A673 (cell line): ENCODE data around the gene SPATS2. TPM values are rescaled to one million over a fixed set of nuclear protein-coding genes. Genes with fewer than 3 reads are reported as not detected.
"Not testable (repeated sequence)": the region's sequence is repeated elsewhere in the genome, so short reads cannot be mapped to it uniquely, and the experiment has no call there.

Source experiments
- BruUV-seq: library from RNA; stranded (reverse); fragments of 400-500 nt; replicated peaks from 2 replicates; lab custom pipeline; 2021; lab: Mats Ljungman, UMichigan
- CTCF ChIA-PET: fragments of 300-600 bp; sonication (Branson Sonifier 250); formaldehyde crosslinking; loops from one replicate; lab custom pipeline; 2022; ENCODE audit warnings: antibody characterized with exemption; lab: Charles Lee
- POLR2A ChIA-PET: fragments of 300-600 bp; sonication (Branson Sonifier 250); formaldehyde crosslinking; loops from one replicate; lab custom pipeline; 2022; ENCODE audit warnings: antibody characterized with exemption; ENCODE audit not compliant: low non-redundant PET; lab: Charles Lee
- DNase-seq: peaks from one replicate; pipeline ENCODE4 v3.0.0-alpha.2; 2015; ENCODE audit warnings: low spot score
- H3K27ac ChIP-seq: fragments of 200-600 bp; sonication (generic); 2 replicates; pipeline ENCODE4 v1.5.1; 2016; ENCODE audit warnings: mixed run types, low read depth, mild to moderate bottlenecking, mixed read lengths, antibody characterized with exemption, low read length; ENCODE audit not compliant: poor library complexity, severe bottlenecking
- H3K27me3 ChIP-seq: fragments of 200-600 bp; sonication (generic); replicated peaks from 2 replicates; pipeline ENCODE4 v1.6.1; 2017; ENCODE audit warnings: mixed run types, low read depth, mild to moderate bottlenecking, mixed read lengths, antibody characterized with exemption, low read length; ENCODE audit not compliant: insufficient read depth, poor library complexity
- H3K36me3 ChIP-seq: fragments of 200-600 bp; sonication (generic); 2 replicates; pipeline ENCODE4 v1.6.1; 2016; ENCODE audit warnings: mixed run types, mild to moderate bottlenecking, mixed read lengths, antibody characterized with exemption, low read length; ENCODE audit not compliant: insufficient read depth, poor library complexity, severe bottlenecking
- H3K4me1 ChIP-seq: fragments of 200-600 bp; sonication (generic); 2 replicates; pipeline ENCODE4 v1.6.1; 2017; ENCODE audit warnings: mixed run types, mild to moderate bottlenecking, mixed read lengths, antibody characterized with exemption, low read length; ENCODE audit not compliant: insufficient read depth, poor library complexity, severe bottlenecking
- H3K4me3 ChIP-seq: fragments of 200-600 bp; sonication (generic); 2 replicates; pipeline ENCODE4 v1.5.1; 2016; ENCODE audit warnings: low read depth, mixed run types, mild to moderate bottlenecking, mixed read lengths, low read length; ENCODE audit not compliant: poor library complexity, severe bottlenecking
- H3K9me3 ChIP-seq: fragments of 200-600 bp; sonication (generic); 2 replicates; pipeline ENCODE4 v1.6.1; 2016; ENCODE audit warnings: mixed run types, low read depth, mild to moderate bottlenecking, mixed read lengths, antibody characterized with exemption, low read length; ENCODE audit not compliant: poor library complexity, severe bottlenecking
- CTCF ChIP-seq: fragments of 300-800, 200-600 bp; sonication (generic); conservative IDR thresholded peaks from 2 replicates; pipeline ENCODE4 v1.5.1; 2017; ENCODE audit warnings: low read depth, mild to moderate bottlenecking, antibody characterized with exemption, low read length, moderate library complexity, mixed read lengths
- EZH2 ChIP-seq: fragments of 200-600 bp; sonication (generic); IDR thresholded peaks from 2 replicates; pipeline ENCODE4 v1.6.1; 2017; ENCODE audit warnings: borderline replicate concordance, low read depth, mild to moderate bottlenecking, mixed read lengths, antibody characterized with exemption, low read length; ENCODE audit not compliant: poor library complexity, severe bottlenecking
- intact Hi-C: fragments of 100-400 bp; cut with micrococcal nuclease; formaldehyde crosslinking; loops from one replicate; pipeline ENCODE4 v1.10.0; 2022; ENCODE audit not compliant: unreplicated experiment
- total RNA-seq: library from RNA; stranded (reverse); gene quantifications from 2 replicates; pipeline ENCODE4 v1.2.3, GENCODE V29; 2021

The SPATS2 gene
- total RNA-seq, 1 experiment from 2014 or later: 82.8 TPM

DNA sequence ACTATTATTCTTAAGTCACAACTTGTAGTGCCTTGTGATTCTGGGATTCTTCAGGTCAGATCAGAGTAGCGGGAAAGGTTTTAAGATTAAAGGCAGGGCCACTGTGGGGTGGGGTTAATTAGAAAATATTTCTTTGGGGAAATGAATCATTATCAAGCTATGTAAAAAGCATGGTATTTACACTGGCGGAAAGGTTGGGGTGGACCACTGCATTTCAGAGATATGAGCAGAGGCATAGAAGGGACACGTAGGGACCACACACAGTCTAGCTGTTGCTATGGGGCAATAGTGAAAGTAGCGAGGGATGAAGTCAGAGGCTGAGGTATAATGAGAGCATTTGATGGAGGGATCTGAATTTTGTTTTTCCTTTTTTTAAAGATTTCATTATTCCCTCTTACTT, 139.9 kb downstream of the SPATS2 start:
- intact Hi-C loops: no loop called here
- Histone ChIP-seq H3K4me1 (peaks cover 33% of the 10 kb centered on the region), H3K36me3 (peaks cover 12% of the 10 kb centered on the region), H3K27ac (no peak overlapping the region), H3K9me3 (no peaks in the 10 kb centered on the region), H3K27me3 (no peaks in the 10 kb centered on the region), H3K4me3 (no peak overlapping the region)
- no TSS peak for BruUV-seq
- CTCF ChIA-PET: no interaction called here
- POLR2A ChIA-PET: no interaction called here
- DNase-seq: peak; percentile 44
- TF ChIP-seq EZH2 (no peak), CTCF (no peak)

DNA sequence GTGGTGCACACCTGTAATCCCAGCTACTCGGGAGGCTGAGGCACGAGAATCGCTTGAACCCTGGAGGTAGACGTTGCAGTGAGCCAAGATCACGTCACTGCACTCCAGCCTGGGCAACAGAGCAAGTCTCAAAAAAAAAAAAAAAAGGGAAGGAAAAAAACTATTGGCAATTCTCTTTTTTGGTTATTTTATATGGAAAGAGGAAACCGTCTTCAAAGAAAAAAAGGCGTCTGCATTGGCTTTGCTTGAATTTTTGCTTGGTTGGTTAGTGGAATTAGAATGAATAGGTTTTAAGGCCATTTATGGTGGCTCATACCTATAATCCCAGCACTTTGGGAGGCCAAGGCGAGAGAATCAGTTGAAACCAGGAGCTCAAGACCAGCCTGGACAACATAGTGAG, 142.4 kb downstream of the SPATS2 start:
- H3K27me3 ChIP-seq, H3K4me3 ChIP-seq, H3K9me3 ChIP-seq, intact Hi-C loops, POLR2A ChIA-PET, DNase-seq, H3K27ac ChIP-seq, BruUV-seq: not testable (repeated sequence)
- H3K4me1 ChIP-seq: peaks cover 23% of the 10 kb centered on the region
- CTCF ChIA-PET: interaction anchor here (0.7 kb wide), 1 partner anchor 216 kb away, joined by 4 read pairs; no protein-coding TSS in a partner anchor
- peaks cover 12% of the 10 kb centered on the region for H3K36me3 ChIP-seq

GRCh38 chr12:49511410-49511809, 144.1 kb downstream of the SPATS2 start:
- no TSS peak for BruUV-seq
- Histone ChIP-seq H3K4me1 (peaks cover 23% of the 10 kb centered on the region), H3K27me3 (no peaks in the 10 kb centered on the region), H3K36me3 (peaks cover 3% of the 10 kb centered on the region), H3K27ac (peak overlapping the region; percentile 17), H3K4me3 (no peak overlapping the region), H3K9me3 (no peaks in the 10 kb centered on the region)
- TF ChIP-seq CTCF (no peak), EZH2 (no peak)
- ChIA-PET POLR2A (interaction anchor here (0.5 kb wide), 1 partner anchor 153 kb away, joined by 5 read pairs; no protein-coding TSS in a partner anchor), CTCF (interaction anchor here (3.7 kb wide), 1 partner anchor 152 kb away, joined by 79 read pairs; no protein-coding TSS in a partner anchor)
- no peak for DNase-seq
- intact Hi-C loops: no loop called here

GRCh38 chr12:49512546-49512945, 145.3 kb downstream of the SPATS2 start:
- no TSS peak for BruUV-seq
- DNase-seq: no peak
- CTCF ChIA-PET: interaction anchor here (3.7 kb wide), 1 partner anchor 153 kb away, joined by 79 read pairs; no protein-coding TSS in a partner anchor
- Histone ChIP-seq H3K4me3 (no peak overlapping the region), H3K27ac (no peak overlapping the region), H3K36me3 (no peaks in the 10 kb centered on the region), H3K9me3 (no peaks in the 10 kb centered on the region), H3K4me1 (peaks cover 16% of the 10 kb centered on the region), H3K27me3 (no peaks in the 10 kb centered on the region)
- intact Hi-C loops: no loop called here
- POLR2A ChIA-PET: no interaction called here
- no peak for TF ChIP-seq CTCF
- TF ChIP-seq EZH2: no peak
